ENCODE data around the gene AARS2. TPM values are rescaled to one million over a fixed set of nuclear protein-coding genes. Genes with fewer than 3 reads are reported as not detected.
A peak's percentile ranks its signal among the peaks of the same experiment; 100 is the strongest.

AARS2 gene
- polyA plus RNA-seq, 10 donors, result 7.1 to 10.1 (median 8.2) TPM

DNA sequence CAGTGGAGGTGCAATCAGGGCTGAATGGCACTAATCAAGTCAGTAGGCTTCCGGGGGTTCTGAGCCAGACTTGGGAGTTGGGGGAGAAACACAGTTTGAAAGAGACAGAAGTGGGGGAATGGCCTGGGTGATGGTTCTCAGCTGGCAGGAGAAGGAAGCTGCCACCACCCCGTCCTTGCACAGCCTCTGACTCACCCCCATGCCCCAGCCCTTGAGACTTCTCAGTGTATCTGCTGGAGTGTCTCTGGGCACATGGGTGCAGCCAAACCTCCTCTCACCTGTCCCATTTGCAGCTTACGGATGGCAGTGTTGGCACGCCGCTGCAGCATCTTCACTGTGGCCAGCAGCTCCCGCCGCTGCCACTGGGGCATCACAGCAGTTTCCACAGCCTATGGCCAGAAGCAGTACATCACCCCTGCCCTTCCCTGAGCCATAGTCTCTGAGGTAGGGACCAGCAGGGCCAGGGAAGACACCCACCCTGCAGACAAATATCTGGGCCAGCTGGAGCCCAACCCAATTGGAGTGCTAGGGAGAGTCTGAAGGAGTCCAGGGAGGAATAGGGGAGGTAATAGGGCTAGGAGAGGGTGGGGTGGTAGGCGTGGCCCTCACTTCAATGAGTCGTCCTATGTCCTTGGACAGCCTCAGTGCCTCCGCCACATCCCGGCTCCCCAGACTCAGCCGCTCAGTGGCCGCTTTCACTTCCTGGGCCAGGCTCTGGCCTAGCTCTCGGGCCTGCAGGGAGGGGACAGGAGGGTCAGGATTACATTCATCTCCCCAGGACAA lies 11.2 kb downstream of the AARS2 start:
- DNase-seq, result no peak

DNA sequence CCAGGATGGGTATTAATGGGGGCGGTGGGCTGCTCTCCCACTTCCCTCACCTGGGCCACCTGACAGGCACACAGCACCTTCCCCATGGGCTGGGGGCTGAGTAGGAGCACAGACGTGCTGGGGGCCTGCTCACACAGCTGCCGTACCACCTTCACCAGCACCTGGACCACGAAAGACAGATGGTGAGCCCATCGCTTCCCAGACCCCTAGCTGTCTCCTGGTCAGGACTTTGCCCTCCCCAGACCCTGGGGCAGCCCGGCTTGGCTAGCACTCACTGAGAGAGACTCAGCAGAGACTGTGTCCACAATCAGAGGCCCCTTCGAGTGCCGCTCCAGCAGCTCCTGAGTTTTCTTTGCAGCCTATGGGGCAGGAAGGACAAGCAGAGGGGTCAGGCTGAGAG lies 12.0 kb downstream of the AARS2 start:
- no peak for DNase-seq

DNA sequence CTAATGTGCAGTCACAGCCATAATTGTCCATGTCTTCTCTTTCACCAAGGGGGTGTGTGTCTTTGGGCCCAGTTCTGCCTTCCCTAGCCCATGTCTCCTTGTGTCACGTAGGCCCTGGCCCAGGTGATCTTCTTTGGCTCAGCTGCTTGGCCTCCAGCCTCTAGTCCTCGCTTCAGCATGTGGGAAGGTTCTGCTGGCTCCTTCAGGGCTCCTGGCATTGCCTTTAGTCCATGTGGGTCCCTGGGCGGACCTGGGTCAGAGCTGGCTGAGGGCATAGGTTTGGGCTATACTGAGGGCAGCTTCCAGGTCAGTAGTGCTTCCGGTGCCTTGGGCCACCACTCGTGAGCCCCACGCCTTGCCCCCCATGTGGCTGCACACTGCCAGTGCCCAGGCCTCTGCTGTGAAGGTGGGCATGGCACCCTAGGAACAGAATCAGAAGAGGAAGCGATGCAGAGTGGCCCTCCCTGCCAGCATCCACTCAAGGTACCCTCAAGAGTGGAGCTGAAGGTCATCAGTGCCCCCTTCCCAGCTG lies 12.8 kb downstream of the AARS2 start:
- DNase-seq, result no peak

DNA sequence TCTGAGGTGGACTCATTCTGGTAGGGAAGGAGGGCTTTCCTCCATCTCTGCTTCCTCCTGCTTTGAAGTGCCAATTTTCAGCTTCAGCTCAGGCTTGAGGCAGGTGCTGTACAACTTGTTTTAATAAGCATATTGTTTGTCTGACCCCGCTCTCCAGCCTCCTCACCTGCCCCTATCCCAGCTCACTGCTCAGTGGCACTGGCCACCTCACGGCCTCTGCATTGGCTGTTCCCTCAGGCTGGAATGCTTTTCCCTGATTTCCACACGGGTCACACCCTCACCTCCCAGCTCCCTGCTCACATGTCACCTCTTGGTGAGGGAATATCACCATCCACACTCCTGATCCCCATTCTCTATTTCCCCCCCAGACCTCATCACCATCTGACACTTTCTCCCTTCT lies 14.3 kb downstream of the AARS2 start:
- DNase-seq, result no peak

DNA sequence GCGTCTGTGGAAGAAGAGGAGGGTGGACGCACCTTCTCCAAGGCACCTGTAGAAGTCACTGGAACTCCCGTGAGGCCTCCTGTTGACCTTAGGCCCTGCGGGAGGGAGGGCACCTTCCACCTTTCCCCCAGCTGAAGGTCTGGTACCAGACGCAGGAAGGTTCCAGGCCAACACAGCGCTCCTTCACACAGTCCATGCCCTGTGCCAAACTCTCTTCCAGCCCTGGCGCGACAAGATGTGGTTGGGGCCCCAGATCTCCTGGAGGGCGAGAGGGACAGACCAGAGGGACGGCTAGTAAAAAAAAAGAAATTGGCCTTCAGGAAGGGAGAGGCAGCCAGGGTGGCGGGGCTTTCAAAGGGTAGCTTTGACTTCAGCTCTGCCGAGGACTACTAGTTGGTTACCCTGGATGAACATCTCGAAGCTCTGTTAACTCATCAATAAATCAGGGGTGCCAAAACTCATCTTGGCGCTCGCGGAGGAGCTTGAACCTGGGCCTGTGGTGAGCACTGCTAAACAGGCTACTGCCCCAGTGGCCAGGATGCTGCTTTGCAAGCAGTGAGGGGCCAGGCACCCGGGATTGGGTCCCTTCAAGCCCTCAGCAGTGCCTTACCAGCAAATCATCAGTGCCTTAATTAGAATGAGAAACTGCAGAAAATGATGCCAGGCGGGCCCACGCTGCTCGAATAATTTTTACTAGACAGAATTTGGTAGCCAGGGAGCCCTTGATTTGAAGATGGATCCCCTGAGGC lies 14.9 kb downstream of the AARS2 start:
- DNase-seq, result no peak

DNA sequence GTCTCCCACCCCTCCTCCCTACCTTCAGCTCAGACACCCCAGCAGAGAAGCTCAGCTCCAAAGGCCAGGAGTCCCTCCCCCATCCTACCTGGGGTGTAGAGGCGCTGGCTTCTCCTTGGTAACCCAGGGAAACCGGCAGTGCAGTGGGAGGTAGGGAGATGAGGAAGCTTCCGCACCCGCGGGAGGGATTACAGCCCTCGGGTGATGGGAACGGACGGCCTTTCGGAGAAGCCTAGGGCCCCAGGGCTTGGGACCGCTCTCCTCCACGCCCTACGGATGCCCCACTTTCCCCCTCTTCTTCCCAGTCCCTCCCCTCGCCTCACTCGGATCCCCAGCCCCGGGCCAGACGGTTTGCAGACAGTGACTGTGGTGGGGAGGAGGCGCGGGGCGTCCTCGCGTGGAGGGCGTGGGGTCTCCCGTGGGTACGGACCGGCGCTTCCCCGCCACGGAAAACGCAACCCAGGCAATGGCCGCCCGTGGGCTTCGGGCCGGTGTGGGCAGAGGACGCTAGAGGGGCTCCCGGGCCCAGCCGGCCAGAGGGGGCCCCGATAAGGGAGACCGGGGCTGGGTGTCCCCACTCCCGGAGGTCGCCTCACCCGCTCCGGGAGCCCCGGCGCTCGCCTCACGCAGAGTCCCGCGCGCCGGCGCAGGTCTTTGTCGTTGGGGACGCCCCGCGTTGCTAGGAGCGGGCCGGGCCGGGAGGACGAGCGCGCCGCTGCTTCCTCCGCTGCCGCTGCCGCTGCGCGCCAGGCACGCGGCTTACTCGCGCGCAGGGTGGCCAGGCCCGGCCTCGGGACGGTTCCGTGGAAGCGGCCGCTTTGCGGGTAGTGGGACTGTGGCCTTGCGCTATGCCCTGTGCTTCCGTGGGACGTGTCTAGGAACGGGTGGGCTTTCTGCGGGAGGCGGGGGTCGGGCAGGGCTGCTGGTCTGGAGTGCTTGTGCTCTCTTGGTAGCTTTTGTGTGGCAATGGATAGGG lies 15.8 kb downstream of the AARS2 start:
- DNase-seq, result peak; percentile 4 to 65 (median 42)

DNA sequence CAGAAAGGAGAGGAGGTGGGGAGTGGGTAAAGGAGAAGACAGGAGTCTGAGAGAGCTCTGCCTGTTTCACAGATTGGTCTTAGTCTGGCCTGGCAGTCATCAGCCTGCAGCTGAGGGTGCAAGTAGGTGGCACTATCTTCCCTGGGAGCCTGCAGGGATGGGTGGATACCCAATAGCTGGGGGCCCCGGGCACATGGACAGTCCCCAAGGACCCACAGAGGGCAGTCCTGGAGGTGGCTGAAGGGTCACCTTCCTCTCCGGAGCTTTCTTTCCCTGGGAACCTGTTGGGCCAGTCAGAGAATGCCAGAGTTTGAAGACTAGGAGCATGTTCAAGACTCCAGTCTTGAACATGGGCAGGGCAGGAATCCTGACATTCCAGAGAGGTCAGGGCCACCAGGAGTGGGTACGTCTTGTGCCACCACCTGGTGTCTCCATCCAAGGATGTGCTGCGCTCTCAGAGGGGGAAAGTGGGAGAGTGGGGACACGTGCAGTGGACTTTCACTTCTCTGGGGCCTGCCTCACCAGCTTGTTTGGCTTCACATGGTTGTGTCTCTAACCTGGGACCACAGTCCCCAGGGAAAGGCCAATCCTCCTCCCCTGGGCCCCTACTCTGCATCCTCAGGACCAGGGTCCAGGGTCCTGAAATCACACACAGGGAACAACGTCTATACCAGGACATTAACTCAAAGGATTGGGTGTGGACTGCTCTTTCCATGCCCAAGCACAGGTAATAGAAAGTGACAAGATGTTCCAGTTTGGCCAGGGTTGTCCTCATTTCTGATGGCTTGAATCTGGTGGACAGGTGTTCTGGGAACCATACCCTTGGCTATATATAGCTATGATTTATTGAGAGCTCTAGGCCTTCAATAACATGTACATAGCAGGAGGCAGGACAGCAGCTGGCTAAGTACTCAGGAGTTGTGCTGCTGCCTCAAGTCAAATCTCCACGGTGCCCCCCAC lies 18.0 kb downstream of the AARS2 start:
- DNase-seq, result no peak

DNA sequence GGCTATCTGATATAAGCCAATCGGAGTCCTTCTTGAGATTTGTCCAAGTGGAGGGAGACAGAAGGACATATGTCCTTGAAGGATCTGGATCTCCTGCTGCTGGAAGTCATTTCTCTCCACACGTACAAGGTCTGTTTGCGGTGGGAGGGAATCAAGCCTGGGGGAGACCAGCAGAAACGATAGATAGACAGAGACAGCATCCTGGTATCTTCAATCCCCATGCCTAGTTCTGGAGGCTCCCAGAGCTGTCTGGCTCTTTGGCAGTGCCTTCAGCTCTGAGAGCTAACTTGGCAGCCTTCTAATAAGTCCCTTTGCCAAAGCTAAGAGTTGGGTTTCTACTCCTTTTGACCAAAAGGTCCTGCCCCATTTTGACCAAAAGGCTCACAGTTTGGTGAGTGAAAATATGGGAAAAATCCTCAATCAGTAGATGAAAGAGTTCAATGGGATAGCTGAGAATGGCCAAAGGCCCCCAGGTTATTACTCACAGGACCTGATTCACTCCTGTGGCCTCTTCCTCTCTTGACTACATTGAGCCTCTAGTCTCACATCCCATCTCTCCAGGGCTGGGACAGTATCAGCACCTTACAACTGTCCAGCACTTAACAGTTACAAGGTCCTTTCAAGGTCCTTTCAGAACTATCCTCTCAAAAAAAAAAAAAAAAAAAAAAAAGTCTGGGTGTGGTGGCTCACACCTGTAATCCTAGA lies 20.3 kb downstream of the AARS2 start:
- no peak for DNase-seq

DNA sequence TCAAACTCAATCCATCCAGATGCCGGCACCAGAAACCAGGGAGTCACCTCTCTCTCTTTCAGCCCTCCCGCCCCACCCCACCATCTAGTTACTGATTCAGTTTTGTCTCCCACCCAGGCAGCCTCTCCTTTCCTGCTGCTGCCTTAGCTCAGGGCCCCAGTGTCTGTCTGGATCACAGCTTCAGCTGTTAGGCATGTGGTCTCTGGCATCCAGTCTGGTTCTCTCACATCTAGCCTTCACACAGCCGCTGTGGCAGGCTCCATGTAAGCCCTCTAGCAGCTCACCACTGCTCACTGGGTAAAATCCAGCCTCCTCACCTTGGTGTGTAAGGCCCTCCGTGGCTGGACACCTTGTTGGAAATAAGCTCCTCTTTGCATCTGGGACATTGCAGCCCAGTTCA lies 21.3 kb downstream of the AARS2 start:
- peak in 1 of 3 donors; percentile 6 for DNase-seq

DNA sequence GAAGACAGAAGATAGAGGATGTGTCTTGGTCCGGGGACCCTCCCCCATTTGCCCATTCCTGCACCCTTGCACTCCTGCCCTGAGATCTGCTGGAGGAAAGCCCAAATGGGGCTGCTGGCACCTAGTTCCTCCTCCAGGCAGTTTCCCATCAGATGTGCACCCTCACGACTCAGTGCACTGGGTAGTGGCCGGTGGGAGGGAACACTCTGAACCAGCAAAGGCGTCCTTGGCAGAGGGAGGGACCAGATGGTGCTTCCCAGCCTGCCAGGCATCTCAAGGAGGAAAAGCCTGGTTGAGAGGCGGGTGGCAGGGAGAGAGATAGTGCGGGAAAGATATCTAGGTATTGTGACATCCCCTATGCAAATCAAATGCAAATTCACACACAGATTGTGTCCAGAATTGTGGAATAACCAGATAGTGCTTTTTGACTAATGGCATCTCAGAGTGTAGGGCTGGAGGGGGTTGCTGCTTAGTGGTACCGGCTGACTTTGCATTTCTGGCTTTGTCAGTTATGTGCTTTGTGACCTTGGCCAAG lies 23.4 kb downstream of the AARS2 start:
- no peak for DNase-seq

DNA sequence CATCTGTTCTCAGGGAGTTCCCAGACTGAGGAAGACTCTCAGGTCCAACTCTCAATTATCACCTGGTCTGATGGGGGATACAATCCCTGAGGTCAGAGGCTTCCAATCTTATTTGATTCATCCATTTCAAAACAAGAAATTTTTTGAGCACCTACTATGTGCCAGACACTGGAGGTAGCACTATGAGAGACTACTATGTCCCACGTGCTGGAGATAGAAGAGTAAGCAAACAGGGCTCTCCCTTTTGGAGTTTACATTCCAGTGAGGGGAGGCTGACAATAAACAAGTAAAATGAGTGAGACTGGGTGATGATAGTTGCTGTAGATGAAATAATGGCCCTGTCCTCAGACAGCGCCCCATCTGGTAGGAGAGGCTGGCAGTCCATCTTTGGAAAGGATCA lies 26.4 kb downstream of the AARS2 start:
- no peak for DNase-seq

DNA sequence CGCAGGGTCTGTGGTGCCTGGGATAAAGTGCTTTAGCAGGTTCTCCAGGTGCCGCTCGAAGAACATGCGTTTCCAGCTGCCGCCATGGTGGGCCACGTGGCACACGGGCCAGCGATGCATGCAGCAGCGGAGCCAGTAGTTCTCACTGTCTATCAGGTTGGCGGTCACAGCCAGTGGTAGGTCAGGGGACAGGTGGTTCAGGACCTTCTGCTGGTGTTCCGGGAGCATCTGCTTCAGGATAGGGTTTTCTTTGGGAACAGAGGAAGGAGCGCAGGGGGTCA lies 26.9 kb downstream of the AARS2 start:
- no peak for DNase-seq

DNA sequence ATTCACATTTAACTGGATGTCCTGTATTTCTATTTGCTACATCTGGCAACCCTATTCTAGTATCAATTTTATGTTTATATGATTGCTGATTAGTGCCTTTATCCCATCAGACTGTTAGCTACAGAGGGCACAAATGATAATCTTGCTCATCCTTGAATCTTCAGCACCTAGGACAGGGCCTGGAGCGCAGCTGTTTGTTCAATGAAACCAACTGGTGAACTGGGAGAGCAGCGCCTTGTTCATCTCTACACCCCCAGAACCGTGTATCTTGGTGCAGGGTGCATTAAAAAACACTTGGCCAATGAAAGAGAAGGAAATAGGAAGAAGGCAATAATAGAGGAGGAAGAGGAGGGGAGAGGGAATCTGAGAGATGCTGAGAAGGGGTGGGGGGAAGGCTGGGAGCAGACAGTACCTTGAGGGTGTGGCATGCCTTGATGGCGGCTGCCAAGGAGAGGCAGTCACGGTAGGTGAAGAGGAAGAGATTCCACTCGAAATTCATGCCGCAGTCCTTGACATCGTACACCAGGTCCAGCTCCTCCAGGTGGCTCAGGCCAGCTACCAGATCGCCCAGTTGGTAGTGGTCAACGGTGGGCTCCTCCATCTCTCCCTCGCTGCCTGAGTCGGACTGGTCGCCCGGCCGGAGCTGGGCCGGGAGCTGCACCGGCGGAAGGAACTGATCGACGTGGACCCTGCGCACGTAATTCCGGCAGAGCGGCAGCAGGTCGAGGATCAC lies 27.4 kb downstream of the AARS2 start:
- DNase-seq, result no peak

DNA sequence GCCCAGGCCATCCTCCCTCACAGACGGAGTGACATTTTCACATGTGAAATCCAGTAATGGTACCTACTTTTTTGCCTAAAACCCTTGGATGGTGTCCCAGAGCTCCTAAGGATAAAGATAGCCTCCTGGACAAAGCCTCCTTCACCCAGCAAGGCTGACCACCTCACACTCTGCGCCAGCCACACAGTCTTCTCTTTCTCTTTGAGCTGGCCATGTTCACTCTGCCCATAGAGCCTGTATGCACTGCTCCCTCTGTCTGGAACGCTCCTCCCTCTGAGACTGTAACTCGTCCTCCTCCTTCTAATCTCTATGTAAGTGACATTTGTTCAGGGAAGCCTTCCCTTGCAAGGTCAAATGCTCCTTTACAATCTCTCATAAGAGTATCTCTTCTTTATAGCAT lies 28.3 kb downstream of the AARS2 start:
- no peak for DNase-seq

DNA sequence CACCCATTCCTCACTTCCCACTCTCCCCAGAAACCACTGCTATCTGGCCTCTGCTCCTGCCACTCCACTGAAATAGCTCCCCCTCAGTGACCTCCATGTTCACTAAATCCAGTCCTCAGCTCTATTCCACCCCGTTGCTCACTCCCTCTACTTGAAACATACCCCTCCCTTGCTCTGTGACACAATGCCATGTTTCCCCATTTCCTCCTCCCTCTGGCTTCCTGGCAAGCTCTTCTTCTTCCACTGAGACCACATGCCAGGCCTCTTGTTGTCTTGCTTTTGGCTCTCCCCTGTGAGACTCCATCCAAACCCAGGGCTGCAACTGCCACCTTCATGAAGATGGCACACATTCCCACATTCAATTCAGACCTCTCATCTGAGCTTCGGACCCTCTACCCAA lies 29.0 kb downstream of the AARS2 start:
- no peak for DNase-seq

DNA sequence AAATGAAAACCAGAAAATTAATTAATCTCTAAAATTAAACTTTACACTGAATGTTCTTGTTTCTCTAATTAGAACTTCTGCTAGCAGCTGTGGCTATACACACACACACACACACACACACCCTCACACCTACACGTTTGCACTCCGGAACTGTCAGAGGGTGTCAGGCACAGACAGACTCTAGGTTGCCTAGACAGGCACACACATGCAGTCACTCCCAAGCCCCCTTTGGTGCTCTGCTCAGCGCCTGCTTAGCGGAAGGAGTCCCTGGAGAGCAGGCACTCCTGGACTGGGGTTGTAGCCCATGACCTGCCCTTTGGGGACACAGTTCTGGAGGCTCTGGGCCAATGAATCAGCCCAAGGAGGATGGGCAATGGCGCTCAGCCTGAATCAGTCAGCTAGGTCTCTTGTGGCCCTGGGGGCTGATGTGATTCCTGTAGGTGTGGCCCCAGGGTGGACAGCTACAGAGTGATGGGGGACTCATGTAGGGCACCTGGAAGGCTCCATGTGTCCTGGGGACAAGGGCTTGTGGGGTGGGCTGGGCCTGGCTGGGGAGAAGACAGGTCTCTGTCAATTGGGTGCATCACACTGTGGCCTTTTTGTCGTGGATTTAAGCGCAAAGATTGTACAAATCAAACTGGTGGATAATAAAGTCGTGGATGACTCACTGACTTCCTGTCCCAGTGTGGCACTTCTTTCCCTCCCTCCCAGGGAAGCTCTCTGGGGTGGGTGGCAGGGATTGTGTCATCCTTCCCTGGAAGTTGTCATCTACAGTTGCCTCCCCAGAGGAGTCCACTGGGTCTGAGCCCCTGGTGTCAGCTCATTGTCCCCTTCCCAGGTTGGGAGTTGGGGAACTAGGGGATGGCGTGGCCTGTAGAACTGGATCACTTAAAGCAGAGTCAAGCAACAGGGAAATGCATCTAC lies 34.1 kb downstream of the AARS2 start:
- DNase-seq, result no peak

DNA sequence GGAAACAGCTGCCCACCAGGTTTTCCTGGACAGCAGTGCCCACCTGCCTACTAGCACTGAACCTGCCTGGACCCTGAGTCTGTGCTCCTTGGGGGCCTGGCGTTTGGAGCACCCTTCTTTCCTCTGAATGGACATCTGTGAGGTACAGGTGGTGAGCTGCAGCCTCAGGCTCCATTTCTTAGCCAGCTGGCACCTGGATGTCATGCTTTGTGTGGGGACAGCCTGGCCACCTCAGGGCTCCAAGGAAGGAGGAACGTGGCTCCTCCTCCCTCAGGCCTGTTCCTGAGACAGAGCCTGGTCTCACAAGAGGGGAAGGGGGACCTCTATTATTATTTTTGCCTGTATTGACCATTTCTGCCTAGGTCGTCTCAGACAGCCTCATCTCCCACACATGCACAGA lies 34.8 kb downstream of the AARS2 start:
- no peak for DNase-seq

DNA sequence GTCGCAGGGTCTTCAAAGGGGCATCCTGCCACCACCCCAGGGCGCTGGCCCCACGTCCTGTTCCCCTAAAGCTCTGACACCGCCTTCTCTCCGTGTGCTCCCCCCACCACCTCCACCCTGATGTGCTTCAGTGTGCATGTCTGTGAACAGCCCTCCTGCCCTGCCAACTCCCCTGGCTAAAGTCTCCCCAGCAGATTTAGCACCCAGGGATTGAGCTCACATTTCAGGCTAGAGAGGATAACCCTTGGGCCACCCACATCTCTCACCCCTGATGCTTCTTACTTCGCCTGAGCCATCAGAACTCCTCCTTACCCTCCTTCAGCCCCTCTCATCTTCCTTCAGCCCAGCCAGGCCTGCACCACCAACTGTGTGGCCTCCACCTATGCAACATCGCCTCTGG lies 35.4 kb downstream of the AARS2 start:
- DNase-seq, result no peak
